GM12892 (cell line): ENCODE measurements around the gene STYK1.

Experiments
- POLR2A ChIP-seq: IDR thresholded peaks from 2 replicates; pipeline ENCODE4 v1.6.1; 2011; ENCODE audit warnings: low read depth, low read length, control low read depth
- POLR2AphosphoS5 ChIP-seq: IDR thresholded peaks from 2 replicates; pipeline ENCODE4 v1.6.1; 2011; ENCODE audit warnings: low read depth, low read length, control low read depth

- TF ChIP-seq POLR2A: no peak
- TF ChIP-seq POLR2AphosphoS5: no peak
Observed at GRCh38 chr12:10701843-10702242, 28.0 kb upstream of the STYK1 start.
